ENCODE measurements around the gene MOV10L1.

DNA sequence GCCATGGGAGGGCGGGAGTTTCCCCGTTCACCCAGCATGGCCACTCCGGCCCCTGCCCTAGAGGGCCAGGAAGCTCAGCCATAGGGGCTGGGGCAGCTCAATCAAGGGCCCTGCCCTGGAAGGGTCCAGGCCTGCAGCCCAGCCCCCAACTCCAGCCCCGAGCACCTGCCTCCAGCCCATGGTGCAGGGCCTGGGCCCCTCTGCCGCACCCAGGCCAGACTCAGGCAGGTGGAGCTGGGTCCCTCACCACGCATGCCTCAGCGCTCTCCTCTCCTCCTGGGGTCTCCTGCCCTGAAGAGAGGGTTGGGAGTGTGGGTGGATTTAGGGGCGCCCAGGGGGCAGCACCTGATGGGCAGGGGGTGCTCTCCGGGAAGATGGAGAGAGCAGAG is 17.6 kb upstream of the MOV10L1 start:
- TF ChIP-seq, protein P1, sequence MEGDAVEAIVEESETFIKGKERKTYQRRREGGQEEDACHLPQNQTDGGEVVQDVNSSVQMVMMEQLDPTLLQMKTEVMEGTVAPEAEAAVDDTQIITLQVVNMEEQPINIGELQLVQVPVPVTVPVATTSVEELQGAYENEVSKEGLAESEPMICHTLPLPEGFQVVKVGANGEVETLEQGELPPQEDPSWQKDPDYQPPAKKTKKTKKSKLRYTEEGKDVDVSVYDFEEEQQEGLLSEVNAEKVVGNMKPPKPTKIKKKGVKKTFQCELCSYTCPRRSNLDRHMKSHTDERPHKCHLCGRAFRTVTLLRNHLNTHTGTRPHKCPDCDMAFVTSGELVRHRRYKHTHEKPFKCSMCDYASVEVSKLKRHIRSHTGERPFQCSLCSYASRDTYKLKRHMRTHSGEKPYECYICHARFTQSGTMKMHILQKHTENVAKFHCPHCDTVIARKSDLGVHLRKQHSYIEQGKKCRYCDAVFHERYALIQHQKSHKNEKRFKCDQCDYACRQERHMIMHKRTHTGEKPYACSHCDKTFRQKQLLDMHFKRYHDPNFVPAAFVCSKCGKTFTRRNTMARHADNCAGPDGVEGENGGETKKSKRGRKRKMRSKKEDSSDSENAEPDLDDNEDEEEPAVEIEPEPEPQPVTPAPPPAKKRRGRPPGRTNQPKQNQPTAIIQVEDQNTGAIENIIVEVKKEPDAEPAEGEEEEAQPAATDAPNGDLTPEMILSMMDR (conservative IDR thresholded peaks at IDR 0.05; ENCODE audit: low read length): no peak
- no peak for TF ChIP-seq EZH2phosphoT487 (IDR thresholded peaks at IDR 0.05; ENCODE audit: borderline replicate concordance, low read depth, low read length)
